ENCODE results near the gene PPP1R27.

DNA sequence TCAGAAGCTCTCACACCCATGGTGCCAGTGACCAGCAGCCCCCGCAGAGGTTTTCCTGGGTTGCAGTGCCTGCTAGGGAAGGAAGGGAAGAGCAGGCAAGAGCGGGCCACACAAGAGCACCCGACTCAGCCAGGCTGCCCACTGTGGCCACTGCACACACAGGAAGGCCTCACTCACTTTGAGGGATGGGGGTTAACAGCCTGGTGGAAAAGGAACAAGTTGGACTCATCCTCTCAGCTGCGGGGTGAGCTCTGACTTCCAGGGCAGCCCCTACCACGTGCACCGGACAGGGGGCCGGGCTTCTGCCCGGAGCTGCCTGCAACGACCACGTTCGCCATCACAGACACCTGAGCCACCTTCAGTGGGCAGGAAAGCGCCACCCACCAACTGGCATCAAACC is 17.4 kb upstream of the PPP1R27 start:
- TF ChIP-seq EP300 (IDR thresholded peaks at IDR 0.05) = no peak
- TF ChIP-seq, protein P1, sequence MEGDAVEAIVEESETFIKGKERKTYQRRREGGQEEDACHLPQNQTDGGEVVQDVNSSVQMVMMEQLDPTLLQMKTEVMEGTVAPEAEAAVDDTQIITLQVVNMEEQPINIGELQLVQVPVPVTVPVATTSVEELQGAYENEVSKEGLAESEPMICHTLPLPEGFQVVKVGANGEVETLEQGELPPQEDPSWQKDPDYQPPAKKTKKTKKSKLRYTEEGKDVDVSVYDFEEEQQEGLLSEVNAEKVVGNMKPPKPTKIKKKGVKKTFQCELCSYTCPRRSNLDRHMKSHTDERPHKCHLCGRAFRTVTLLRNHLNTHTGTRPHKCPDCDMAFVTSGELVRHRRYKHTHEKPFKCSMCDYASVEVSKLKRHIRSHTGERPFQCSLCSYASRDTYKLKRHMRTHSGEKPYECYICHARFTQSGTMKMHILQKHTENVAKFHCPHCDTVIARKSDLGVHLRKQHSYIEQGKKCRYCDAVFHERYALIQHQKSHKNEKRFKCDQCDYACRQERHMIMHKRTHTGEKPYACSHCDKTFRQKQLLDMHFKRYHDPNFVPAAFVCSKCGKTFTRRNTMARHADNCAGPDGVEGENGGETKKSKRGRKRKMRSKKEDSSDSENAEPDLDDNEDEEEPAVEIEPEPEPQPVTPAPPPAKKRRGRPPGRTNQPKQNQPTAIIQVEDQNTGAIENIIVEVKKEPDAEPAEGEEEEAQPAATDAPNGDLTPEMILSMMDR (IDR thresholded peaks at IDR 0.05) = no peak

Measured in ovary (tissue), 3 donors.